ENCODE measurements around the gene SETBP1. TPM values are rescaled to one million over a fixed set of nuclear protein-coding genes. Genes with fewer than 3 reads are reported as not detected.

Gene SETBP1
- polyA plus RNA-seq, 1 experiment, result 0.71 TPM

GRCh38 chr18:45071956-45072355 lies 391.3 kb downstream of the SETBP1 start:
- POLR2A ChIA-PET, result no interaction called here
- DNase-seq (ENCODE audit: low read depth, low spot score), result no peak
- no peaks in the 10 kb centered on the region for H3K9me3 ChIP-seq (ENCODE audit: control insufficient read depth, insufficient read depth, low read length)
- CTCF ChIA-PET, result no interaction called here
- H3K4me3 ChIP-seq (ENCODE audit: low read depth, low read length), result no peak overlapping the region
- no peak for TF ChIP-seq CTCF (IDR thresholded peaks at IDR 0.05; ENCODE audit: low read depth, low read length)
- no peaks in the 10 kb centered on the region for H3K27me3 ChIP-seq (ENCODE audit: control insufficient read depth, insufficient read depth, low read length)
- no peak overlapping the region for H3K27ac ChIP-seq (ENCODE audit: low read depth, low read length)

DNA sequence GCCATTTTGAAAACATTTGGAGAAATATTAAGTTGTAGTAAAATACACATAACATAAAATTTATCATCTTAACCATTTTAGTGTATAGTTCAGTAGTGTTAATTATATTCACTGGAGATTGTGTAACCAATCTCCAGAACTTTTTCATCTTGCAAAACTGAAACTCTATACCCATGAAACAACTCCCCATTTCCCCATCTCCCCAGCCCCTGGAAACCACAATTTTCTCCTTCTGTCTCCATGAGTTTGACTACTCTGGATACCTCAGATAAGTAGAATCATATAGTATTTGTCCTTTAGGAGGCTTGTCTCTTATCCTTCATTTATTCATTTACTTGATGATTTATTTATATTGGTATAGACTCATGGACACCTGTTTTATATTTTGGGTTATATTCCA lies 392.9 kb downstream of the SETBP1 start:
- ChIA-PET CTCF (no interaction called here), POLR2A (no interaction called here)
- H3K4me3 ChIP-seq (ENCODE audit: low read depth, low read length), result no peak overlapping the region
- TF ChIP-seq CTCF (IDR thresholded peaks at IDR 0.05; ENCODE audit: low read depth, low read length), result no peak
- DNase-seq (ENCODE audit: low read depth, low spot score), result no peak
- H3K27me3 ChIP-seq (ENCODE audit: control insufficient read depth, insufficient read depth, low read length), result no peaks in the 10 kb centered on the region
- H3K9me3 ChIP-seq (ENCODE audit: control insufficient read depth, insufficient read depth, low read length), result no peaks in the 10 kb centered on the region
- no peak overlapping the region for H3K27ac ChIP-seq (ENCODE audit: low read depth, low read length)

DNA sequence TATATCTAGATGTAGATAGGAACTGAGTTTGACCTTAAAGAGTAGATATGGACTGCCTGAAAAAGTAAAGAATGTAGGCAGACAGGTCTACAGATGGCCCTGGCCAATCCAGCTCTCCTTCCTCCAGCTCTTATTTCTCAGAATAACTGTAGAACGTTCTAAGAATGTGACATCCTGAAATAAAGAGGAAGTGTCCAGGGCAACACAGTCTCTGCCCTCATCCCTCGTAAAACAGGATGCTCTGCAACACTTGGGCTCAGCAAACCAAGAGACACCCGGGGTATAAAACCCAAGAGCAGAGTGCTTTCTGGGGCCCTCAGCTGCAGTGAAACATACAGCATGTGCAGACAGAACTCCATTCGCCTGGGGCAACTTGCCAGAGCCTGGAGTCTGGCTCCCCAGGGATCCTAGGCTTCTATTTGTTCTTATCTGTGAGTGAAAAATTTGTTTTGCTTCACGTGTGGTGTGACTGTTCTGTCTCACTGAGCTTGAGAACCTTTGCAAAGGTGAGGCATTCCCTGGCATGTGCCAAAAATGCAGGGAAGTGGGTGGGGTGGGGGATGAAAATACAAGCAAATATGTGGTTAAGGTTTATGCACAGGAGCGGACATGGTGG lies 401.0 kb downstream of the SETBP1 start:
- Histone ChIP-seq H3K27me3 (ENCODE audit: control insufficient read depth, insufficient read depth, low read length) (peaks cover 6% of the 10 kb centered on the region), H3K4me3 (ENCODE audit: low read depth, low read length) (no peak overlapping the region), H3K9me3 (ENCODE audit: control insufficient read depth, insufficient read depth, low read length) (no peaks in the 10 kb centered on the region), H3K27ac (ENCODE audit: low read depth, low read length) (no peak overlapping the region)
- no peak for TF ChIP-seq CTCF (IDR thresholded peaks at IDR 0.05; ENCODE audit: low read depth, low read length)
- no peak for DNase-seq (ENCODE audit: low read depth, low spot score)
- ChIA-PET POLR2A (no interaction called here), CTCF (no interaction called here)

DNA sequence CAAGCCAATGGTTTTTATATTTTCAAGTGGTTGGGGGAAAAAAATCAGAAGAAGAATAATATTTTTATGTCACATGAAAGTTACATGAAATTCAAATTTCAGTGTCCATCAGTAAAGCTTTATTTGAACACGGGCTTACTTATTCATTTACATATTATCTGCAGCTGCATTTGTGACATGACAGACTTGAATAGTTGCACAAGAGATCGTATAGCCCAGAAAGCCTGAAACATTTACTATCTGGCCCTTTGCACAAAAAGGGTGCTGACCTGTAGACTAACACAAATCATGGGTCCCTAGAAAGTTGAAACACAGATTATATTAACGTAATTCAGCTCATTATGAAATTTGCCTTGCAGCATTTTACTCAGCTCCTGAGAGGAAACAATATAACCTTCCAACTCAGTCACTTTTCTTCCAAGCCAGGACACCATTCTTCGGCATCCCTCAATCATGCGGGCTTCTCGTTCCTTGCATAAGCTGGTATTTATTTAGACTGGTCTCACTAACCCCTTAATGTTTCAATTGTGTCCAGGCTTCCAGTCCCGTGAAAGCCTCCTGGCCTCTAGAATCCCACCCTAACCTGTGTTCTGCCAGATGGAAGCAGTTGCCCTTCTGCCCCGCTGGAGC lies 402.7 kb downstream of the SETBP1 start:
- no peak for TF ChIP-seq CTCF (IDR thresholded peaks at IDR 0.05; ENCODE audit: low read depth, low read length)
- no peaks in the 10 kb centered on the region for H3K9me3 ChIP-seq (ENCODE audit: control insufficient read depth, insufficient read depth, low read length)
- CTCF ChIA-PET, result no interaction called here
- POLR2A ChIA-PET, result no interaction called here
- peaks cover 6% of the 10 kb centered on the region for H3K27me3 ChIP-seq (ENCODE audit: control insufficient read depth, insufficient read depth, low read length)
- DNase-seq (ENCODE audit: low read depth, low spot score), result no peak
- no peak overlapping the region for H3K4me3 ChIP-seq (ENCODE audit: low read depth, low read length)
- H3K27ac ChIP-seq (ENCODE audit: low read depth, low read length), result no peak overlapping the region

- Histone ChIP-seq H3K4me3 (ENCODE audit: low read depth, low read length) (no peak overlapping the region), H3K27ac (ENCODE audit: low read depth, low read length) (no peak overlapping the region), H3K9me3 (ENCODE audit: control insufficient read depth, insufficient read depth, low read length) (no peaks in the 10 kb centered on the region), H3K27me3 (ENCODE audit: control insufficient read depth, insufficient read depth, low read length) (peaks cover 7% of the 10 kb centered on the region)
- TF ChIP-seq CTCF (IDR thresholded peaks at IDR 0.05; ENCODE audit: low read depth, low read length), result no peak
- POLR2A ChIA-PET, result no interaction called here
- CTCF ChIA-PET, result no interaction called here
- no peak for DNase-seq (ENCODE audit: low read depth, low spot score)
Measured at GRCh38 chr18:45084206-45084605, 403.5 kb downstream of the SETBP1 start.

Measured in AG04450 (cell line).